OCI-M2 (cell line): ENCODE measurements around the gene GRIK2.

Experiments used
- DNase-seq: peaks from one replicate; lab custom pipeline; 2025; ENCODE audit not compliant: unreplicated experiment; lab: John Stamatoyannopoulos, UW

The GRIK2 gene

DNA sequence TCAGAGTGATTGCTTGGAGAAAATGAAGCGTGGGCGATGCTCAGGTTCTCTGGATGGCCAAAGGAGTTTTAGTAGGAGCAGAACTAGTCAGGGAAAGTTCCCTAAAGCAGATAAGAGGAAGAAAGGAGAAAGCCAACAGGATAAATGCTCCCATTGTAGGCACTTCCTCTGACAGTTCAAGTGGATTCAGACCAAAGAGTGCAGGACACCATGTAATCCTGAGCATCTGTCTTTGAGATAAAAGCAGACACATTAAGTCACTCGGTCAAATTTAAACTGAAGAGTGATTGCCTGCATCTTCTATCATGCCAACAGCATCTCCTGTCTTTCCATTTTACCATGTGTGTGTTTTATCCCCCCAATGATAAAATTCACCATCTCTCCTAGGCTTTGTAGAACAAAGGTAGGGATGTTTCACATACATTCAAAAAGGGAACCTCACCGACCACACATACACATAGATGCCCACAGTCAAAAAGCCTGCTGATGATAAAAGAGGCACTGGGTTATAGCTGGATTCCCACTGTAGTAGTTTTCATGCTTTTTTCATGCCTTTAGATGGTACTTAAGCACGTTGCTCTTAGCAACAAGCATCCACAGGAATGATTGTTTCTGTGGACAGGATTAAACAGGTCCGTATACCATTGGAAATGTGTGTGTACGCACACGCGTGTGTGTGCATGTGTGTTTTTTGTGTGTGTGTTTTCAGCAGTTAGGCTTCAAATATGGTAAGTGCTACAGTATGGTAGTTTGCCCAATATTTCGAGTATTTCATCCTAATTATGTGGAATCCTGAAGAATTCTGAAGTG is 7.0 kb downstream of the GRIK2 start:
- no peak for DNase-seq

DNA sequence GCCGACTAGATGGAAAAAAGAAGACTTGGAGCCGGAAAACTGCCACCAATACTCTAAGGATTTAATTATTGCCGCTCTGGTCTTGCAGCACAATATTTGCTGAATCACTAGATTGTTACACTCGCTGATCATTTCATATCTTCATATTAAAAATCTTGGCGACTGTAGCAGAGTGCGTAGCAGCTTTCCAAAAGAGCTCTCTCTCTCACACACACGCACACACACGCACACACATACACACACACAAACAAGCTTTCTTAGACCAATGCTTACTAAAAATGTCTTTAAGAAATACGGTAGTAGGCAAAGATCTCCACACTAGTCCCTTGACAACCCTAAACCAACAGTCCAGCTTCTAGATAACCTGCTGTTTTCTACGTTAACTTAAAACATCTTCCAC is 7.7 kb downstream of the GRIK2 start:
- no peak for DNase-seq

DNA sequence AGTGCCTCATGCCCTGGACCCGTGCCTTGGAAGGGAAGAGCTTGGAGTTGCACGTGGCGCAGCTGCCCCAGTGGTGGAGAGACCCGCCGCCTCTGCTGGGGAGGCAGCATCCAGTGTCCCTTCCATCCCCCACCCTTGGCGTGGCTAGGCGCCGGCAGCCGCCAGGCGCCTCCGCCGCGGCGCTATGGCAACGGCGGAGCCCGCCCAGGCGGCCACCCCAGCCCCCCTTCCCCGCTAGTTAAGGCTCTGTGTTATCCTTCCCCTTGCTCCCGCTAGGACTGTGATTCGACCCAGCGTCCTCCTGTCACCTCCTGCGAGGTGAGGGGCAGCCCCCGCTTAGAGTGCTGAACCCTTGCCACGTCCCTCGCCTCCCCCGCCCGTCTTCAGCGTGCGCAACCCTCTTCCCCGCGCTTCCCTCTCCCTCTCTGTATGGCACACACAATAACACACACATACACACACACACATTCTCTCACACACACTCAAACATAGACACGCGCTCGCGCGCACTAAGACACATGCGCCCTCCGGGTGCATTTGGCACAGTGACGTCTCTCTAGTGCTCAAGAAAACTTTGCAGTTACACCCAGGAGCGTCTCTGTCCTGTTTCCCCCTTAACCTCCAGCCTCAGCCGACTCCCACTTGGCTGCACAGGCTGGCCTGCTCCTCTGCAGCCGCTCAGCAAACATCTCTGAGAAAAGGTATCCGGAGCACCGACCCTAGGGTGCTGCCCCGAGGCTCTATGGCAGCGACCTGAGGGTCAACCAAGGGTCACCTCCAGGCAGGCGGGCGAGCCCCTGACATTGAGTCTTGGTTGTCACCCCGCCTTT is 8.5 kb downstream of the GRIK2 start:
- DNase-seq, result no peak

DNA sequence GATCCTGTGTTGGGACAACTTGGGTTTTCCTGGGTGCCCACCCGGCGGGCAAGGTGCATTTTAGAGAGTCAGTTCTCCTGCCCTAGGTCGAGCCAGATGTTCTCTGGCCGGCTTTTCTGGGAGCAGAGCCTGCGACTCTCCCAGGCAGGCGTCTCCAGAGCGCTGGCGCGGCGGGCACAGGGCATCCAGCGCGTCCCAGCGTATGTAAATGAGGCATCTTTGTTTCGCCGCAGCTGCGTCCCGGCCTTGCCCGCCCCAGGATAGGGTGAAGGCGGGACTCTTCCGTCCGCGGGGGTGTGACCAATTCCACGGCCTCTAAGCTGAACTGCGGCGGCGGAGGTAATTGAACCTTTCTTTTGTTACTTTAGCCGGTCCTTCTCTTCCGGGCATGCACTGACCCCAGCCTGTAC is 9.1 kb downstream of the GRIK2 start:
- no peak for DNase-seq

DNA sequence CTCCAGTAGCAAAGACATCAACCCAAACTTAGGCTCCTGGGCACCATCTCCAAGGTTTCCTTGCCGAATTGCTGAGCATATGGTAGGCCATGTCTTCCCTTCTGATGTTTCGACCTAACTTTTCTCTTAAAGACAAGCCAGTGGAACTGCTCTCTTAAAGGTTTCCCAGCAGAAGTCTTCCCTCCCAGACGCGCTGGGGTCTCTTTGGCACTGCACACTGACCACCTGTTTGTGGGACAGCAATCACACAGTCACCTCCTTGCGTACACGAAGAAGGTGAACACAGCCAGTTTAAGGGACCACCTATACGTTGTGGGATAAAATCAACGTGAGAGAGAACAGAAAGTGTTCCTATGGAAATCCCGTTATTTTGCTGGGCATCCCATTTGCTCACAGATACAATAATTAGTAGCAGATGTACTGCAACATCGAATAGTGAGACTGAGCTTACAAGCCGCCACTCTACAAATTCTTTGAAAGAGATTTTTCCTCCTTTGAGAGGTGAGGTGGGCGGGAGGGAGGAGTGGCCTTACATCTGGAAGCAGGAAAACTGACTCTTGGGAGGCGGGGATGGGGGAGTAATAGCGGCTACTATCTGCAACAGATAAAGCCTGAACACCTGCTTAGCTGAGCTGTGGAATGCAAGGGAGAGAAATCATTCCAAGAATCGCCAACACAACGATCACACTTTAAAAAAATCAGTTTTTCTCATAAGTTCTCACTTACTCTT is 9.9 kb downstream of the GRIK2 start:
- no peak for DNase-seq

DNA sequence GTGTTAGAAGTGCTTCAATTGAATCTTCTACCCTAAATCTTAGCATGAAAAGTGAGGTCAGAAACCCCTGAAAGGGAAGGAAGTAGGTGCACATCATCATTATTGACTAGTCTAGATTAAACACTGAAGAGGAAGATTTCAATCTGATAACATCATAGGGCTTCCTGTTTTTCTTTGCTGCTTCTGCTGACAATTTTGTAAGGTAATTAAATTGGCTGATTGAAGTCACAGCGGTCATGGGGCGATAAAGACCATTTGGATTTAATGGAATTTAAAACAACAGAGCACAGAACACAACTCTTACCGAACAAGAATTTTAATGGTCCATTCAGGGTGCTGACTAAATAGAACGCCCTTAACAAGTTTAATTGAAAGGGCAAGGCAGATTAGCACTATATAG is 11.3 kb downstream of the GRIK2 start:
- no peak for DNase-seq

DNA sequence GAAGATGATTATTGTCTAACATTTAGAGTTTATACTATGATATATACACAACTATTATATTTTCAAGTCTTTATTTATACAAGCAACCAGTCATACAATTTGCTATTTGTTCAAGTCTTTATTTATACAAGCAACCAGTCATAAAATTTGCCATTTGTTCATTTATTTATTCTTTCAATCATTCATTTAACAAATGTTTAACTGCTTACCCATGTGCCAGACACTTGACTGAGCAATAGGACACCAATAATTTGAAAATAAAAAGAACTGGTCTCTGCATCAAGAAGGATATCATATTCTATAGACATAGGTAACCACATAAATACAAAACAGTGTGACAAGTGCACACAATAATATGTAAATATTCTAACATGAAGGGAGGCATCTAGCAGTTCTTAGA is 20.3 kb downstream of the GRIK2 start:
- no peak for DNase-seq

DNA sequence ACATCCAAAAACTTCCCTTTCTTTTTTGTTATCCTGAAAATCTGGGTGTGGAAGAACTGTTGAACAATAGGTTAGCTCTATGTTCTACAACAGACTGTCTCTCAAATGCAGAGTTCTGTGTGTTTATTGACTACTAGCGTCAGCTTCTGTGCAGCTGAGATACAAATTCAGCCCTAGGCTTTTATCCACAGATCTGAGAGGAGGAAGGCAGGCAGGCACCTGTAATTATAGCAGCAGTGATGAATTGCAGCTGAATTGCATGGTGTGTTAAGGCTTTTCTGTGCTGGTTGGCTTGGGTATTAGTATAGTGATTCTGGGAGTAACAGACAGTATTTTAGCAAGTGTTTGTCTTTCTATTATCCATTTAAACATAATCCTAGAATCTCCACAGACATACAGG is 24.4 kb downstream of the GRIK2 start:
- DNase-seq, result no peak

DNA sequence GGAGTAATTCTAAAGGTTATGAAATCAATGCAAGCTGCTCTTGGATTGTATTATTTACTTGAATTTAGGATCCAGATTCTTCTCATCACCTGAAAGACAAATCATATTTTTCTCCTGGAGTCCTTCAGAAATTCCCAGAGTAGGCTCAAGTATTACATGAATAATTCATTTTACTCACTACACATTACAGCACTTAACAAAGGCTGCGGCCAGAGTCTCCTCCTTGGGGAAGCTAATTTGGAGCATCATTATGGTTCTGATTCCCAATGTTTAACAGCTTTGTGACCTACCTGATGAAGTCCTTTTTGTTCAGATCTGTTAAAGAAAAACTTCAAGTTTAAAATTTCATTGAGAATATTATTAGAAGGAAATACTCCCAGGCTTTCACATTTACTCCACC is 28.7 kb downstream of the GRIK2 start:
- no peak for DNase-seq

DNA sequence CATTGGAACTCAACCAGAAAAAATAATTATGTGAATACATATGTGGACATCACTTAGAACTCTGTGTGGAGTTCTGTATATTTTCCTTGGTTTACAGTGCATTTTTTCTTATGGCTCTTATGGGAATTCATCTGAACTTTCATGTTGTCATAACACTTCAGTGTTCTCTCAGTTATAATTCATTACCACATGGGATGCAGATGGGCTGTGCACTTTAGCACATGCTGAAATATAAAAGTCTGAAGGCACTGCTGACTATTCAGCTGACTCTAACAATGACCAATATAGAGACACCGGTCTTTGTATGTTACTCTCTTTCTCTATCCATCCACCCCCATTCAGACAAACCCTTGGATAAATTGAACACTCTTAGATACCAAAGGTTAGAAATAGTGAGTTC is 29.3 kb downstream of the GRIK2 start:
- no peak for DNase-seq

DNA sequence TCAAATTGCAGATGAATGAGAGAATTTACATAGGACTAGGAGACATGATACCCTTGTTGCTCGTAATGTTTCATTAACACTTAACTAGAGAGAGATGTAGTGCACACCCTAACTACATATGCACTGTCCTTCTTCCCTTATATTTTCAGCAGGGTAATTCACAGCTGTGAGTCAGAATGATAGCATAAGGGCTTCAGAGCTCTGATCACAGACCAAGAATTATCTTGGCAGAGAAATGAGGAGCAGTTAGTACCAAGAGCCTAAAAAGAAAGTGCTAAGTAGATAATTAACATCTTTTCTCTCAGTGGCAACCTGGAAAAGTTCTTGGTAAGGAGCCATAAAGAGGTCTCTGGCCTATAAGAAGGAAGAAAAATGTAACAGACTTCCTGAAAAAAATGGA is 35.8 kb downstream of the GRIK2 start:
- no peak for DNase-seq

DNA sequence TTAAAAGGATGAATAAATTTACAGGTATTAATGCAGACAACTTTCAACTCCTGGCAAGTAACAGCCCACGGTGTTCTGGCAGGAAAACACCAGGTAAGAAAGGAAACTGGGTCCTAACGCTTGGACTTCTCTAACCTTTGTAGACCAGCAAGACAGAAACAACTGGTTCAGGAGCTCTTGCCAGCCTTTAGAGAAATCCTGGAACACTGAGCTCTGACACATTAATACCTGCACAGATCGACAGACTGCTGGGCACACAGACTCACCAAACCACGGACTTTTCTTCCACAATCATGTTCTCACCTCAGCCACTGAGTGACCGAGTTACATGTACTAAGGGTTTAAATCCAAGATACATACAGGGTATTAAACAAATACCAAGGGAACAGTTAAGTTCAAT is 36.3 kb downstream of the GRIK2 start:
- DNase-seq, result no peak

DNA sequence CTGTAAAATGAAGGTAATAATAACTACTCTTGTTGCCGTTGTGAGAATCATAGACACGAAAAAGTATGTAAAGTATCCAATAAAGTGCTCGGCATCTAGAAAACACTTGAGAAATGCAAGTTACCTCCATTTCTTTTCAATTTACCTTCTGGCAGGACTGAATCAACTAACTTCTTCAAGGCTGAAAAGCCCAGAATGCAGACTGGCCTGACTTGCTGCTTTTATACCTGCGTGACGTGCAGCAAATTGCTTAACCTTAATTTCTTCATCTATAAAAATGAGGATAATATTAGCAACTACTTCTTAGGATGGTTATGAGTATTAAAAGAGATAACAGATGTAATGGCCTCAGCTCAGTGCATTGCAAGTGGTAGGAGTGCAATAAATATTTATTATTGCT is 39.6 kb downstream of the GRIK2 start:
- DNase-seq, result no peak

DNA sequence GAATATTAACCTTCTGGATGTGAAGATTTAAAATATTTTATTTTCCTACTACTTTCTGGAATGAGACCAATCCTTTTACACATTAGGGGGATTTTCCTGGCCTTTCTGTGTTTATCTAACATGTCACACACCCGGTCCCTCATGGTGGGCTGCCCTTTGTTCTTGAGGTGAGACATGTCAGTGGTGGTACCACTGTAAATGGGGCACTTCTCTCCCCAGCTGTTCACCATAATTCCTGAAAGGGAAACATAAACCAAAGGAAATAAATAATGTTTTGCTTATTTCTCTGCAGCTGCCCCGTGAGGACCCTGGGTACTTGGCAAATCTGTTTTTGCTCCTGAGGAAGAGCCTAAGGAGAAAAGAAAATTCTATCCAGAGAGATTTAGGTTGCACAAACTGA is 41.1 kb downstream of the GRIK2 start:
- DNase-seq, result no peak

DNA sequence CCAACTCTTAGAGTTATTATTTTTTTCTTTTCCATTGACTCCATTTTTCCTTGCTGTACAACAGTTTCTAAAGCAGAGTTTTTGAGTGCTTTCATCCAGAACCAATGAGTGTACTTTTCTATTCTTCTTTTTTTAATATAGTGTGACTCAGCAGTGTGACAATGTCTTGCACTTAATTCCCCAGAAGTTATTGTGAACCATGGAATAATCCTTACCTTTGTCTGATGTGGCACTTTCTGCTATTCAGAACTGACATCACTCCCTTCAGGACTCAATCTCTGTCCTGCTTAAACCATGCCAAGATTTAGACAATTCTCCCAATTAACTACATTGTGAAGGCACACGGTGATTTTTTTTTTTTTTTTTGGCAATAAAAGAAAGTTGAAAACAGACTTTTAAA is 41.5 kb downstream of the GRIK2 start:
- DNase-seq, result no peak

DNA sequence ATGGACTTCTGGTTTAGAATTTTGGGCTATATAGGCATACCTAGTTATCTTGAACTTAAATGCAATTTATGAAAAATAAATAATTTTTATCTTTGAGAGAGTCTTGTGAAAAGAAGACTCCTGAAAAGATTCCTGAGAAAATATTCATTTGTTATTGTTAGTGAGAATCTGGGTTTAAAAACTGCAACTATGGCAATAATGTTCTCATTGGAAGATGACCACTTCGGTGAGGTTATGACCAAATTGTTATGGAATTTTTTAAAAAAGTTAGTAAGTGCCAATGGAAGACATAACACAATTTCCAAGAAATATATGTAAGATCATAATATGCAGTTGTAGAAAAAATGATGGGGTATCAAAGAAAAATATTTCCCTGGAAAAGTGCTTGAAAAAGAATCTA is 46.3 kb downstream of the GRIK2 start:
- DNase-seq, result no peak

DNA sequence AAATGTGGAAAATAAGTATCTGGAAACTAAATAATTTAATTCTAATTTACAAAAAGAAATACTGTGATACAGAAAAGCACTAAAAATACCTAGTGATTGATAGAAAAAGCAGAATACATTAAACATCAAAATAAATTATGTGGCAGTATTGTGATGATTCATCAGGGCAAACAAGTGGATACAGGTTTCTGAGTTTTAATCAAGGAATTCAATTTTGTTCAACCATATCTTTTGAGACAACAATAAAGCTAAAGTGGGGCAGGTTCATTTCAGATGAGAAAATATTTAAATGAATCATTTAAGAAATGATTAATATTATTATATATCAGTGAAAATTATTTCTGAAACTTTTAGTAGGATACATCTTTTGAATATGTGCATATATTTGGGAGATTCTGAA is 49.8 kb downstream of the GRIK2 start:
- no peak for DNase-seq

DNA sequence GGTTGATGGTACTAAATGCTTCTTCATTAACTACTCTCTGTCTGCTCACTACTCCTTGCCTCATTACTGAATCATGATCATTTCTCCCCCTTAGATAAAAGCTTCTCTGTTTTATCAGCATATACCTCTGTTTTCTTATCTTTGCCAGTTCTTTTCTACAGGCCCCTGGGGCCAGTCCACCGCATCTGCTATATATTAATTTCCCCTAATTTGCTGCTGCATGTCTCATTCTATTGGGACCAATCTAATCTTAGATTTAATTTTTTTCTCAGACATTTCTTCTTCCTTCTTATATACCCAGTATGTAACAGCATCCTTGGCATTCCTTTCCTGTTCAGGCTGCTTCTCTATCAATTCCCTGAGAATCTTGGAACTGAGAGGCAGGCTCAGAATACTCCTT is 51.2 kb downstream of the GRIK2 start:
- no peak for DNase-seq

DNA sequence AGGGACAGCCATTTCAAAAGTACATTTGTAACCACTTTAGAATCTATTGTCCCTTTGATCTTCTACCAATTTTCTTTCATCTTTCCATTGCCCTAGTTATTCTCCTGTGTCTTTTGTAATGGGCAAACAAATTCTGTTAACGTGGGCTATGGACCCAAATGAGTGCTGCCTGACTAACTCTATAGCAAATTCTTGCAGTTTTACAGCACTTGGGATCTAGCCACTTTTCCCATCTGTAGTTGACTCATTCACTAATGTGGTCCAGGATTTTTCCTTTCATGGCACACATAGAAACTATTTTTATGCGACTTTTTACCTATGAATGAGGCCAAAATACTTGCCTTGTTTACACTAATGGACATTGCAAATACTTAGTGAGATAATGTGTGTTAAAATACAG is 52.0 kb downstream of the GRIK2 start:
- DNase-seq, result no peak

DNA sequence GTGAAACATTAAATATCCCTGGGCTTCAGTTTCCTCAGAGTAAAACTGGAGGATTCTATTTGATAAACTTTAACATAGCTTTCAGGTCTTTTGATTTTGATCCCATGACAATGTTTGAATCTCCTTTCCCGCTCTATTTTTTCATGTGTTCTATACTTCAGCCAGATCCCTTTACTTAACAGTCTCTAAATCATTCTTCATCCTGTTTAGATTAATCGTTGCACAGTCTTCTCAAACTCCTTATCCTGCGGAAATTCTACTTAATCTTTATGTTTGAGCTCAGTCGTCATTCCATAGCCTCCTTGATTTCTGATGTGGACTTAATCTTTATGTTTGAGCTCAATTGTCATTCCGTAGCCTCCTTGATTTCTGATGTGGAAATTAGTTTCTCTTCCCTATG is 57.4 kb downstream of the GRIK2 start:
- no peak for DNase-seq

DNA sequence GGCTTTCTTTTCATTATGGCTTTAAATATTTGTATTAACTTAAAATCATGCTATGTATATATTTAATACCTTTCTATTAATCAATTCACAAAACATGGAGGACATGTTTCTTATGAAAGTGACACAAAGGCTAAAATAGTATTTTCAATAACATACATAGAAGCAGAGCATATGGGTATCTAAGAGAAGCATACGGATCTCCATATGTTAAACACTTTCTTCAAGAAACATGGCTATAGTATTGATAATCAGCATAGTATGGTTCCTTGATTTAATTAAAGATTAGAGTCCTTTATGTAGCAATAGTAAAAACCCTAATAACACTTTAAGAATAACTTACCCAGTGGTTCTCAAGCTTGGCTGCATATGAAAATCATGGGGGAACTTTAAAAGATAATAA is 58.5 kb downstream of the GRIK2 start:
- DNase-seq, result no peak

DNA sequence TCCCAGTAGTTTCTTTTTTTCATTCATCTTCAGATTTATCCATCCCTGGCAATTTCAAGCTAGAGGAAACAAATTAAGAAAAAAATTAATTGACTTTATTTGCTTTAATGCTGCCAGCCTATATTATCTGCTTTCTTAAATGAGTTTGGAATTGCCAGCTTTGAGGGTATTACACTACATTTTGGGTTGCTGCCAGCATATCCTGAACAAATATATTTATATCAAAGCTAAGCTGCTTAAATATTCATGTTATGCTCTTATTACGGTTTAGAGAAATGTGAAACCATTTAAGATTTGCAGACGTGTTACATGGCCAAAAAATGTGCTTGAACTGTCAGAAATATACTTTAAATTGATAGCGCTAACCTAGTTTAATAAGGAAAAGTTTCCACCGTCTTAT is 59.7 kb downstream of the GRIK2 start:
- no peak for DNase-seq
